Fibroblast of lung (primary cell): ENCODE results near the gene MRM3.

Source experiments
- CTCF ChIP-seq, 2 donors: IDR thresholded peaks in 1 of 2; conservative IDR thresholded peaks in 1 of 2; 1 replicate in 1 of 2; 2 replicates in 1 of 2; pipeline ENCODE4 v1.5.1; 2011 to 2012; ENCODE audit warnings: low read length in 2 of 2, control low read depth in 1 of 2, inconsistent platforms in 1 of 2, low read depth in 1 of 2, mild to moderate bottlenecking in 1 of 2
- EZH2 ChIP-seq: IDR thresholded peaks from 2 replicates; pipeline ENCODE4 v1.5.1; 2012; ENCODE audit warnings: low read length, control low read depth, mild to moderate bottlenecking; ENCODE audit errors: missing control alignments

- TF ChIP-seq CTCF (conservative IDR thresholded peaks at IDR 0.05 in 1 of 2, IDR thresholded peaks at IDR 0.05 in 1 of 2; ENCODE audit: low read depth in 1 of 2, low read length in 2 of 2) (no peak), EZH2 (no peak)
Observed at GRCh38 chr17:787641-788221, 5.6 kb downstream of the MRM3 start.
